ENCODE data around the gene TAX1BP1. TPM values are rescaled to one million over a fixed set of nuclear protein-coding genes. Genes with fewer than 3 reads are reported as not detected.

The TAX1BP1 gene
- total RNA-seq, 2 donors from 2014 or later: 90.6 to 133 TPM

GRCh38 chr7:27873981-27874957 is 134.3 kb downstream of the TAX1BP1 start:
- DNase-seq (ENCODE audit: low spot score): no peak
- H3K27ac Mint-ChIP-seq: no peak overlapping the region
- no peak overlapping the region for H3K4me3 Mint-ChIP-seq
- H3K36me3 Mint-ChIP-seq: no peaks in the 10 kb centered on the region
- H3K9me3 Mint-ChIP-seq: no peaks in the 10 kb centered on the region
- H3K27me3 Mint-ChIP-seq: no peaks in the 10 kb centered on the region
- peaks cover 28 to 51% of the 10 kb centered on the region in 2 donors for H3K4me1 Mint-ChIP-seq (ENCODE audit: low read depth in 2 of 2)
- ATAC-seq: no peak

- H3K4me3 Mint-ChIP-seq: no peak overlapping the region
- H3K27ac Mint-ChIP-seq: peak overlapping the region in 1 of 2 donors; percentile 64
- no peak for ATAC-seq
- H3K36me3 Mint-ChIP-seq: no peaks in the 10 kb centered on the region
- no peak for DNase-seq (ENCODE audit: low spot score)
- H3K9me3 Mint-ChIP-seq: no peaks in the 10 kb centered on the region
- no peaks in the 10 kb centered on the region for H3K27me3 Mint-ChIP-seq
- H3K4me1 Mint-ChIP-seq (ENCODE audit: low read depth in 2 of 2): peaks cover 24 to 50% of the 10 kb centered on the region in 2 donors
These were observed 135.1 kb downstream of the TAX1BP1 start for GRCh38 chr7:27875061-27875460.

- ATAC-seq: no peak
- peaks cover 20 to 45% of the 10 kb centered on the region in 2 donors for H3K4me1 Mint-ChIP-seq (ENCODE audit: low read depth in 2 of 2)
- no peaks in the 10 kb centered on the region for H3K9me3 Mint-ChIP-seq
- no peak for DNase-seq (ENCODE audit: low spot score)
- no peak overlapping the region for H3K4me3 Mint-ChIP-seq
- no peaks in the 10 kb centered on the region for H3K36me3 Mint-ChIP-seq
- no peaks in the 10 kb centered on the region for H3K27me3 Mint-ChIP-seq
- peak overlapping the region in 1 of 2 donors; percentile 64 for H3K27ac Mint-ChIP-seq
These were observed 135.9 kb downstream of the TAX1BP1 start for GRCh38 chr7:27875832-27876231.

GRCh38 chr7:27876756-27877155 is 136.8 kb downstream of the TAX1BP1 start:
- Mint-ChIP-seq H3K27me3 (no peaks in the 10 kb centered on the region), H3K27ac (no peak overlapping the region), H3K9me3 (no peaks in the 10 kb centered on the region), H3K4me1 (ENCODE audit: low read depth in 2 of 2) (peaks cover 20 to 37% of the 10 kb centered on the region in 2 donors), H3K4me3 (no peak overlapping the region), H3K36me3 (no peaks in the 10 kb centered on the region)
- ATAC-seq (no peak), DNase-seq (ENCODE audit: low spot score) (no peak)

Other genes with a start within 250 kb of the TAX1BP1 start
- 10 to 100 TPM in 1 of 2 donors, 1 to 10 TPM in 1; 8.9 to 11.4 TPM for gene HIBADH, start 77.3 kb upstream of the TAX1BP1 start, total RNA-seq

Measured in natural killer cell treated with Interleukin-12 subunit alpha and Interleukin-12 subunit beta and Interleukin-15 and Interleukin-18, amount 100 ng/mL, for 72 hours (primary cell).